ENCODE measurements around the gene TTC22. TPM values are rescaled to one million over a fixed set of nuclear protein-coding genes. Genes with fewer than 3 reads are reported as not detected.

Gene TTC22
- total RNA-seq, 4 donors from 2014 or later = under 0.01 to 0.17 (median 0.09) TPM

DNA sequence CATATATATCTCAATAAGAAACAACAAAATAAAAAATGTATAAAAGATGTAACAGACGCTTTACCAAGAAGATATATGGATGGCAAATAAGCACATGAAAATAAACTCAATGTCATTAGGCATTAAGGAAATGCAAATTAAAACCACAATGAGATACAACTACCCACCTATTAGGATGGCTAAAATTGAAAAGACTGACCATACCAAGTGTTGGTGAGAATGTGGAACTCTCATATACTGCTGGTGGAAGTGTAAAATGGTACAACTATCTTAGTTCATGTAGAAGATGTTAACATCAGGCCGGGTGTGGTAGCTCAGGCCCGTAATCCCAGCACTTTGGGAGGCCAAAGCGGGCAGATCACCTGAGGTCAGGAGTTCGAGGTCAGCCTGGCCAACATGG is 42.3 kb upstream of the TTC22 start:
- Histone ChIP-seq H3K4me1 (no peaks in the 10 kb centered on the region), H3K27ac (replicated peaks in 1 of 4) (no peak overlapping the region), H3K4me3 (no peak overlapping the region), H3K27me3 (no peaks in the 10 kb centered on the region), H3K9me3 (peaks cover 0 to 4% (median 0%) of the 10 kb centered on the region in 4 donors), H3K36me3 (no peaks in the 10 kb centered on the region)
- intact Hi-C loops (cut with DNase I) = no loop called here
- 74% methylated on average over 5 of the region's 5 CpGs for WGBS
- no peak for TF ChIP-seq EP300 (IDR thresholded peaks at IDR 0.05)
- no peak for TF ChIP-seq POLR2AphosphoS5 (IDR thresholded peaks at IDR 0.05)
- TF ChIP-seq, protein P1, sequence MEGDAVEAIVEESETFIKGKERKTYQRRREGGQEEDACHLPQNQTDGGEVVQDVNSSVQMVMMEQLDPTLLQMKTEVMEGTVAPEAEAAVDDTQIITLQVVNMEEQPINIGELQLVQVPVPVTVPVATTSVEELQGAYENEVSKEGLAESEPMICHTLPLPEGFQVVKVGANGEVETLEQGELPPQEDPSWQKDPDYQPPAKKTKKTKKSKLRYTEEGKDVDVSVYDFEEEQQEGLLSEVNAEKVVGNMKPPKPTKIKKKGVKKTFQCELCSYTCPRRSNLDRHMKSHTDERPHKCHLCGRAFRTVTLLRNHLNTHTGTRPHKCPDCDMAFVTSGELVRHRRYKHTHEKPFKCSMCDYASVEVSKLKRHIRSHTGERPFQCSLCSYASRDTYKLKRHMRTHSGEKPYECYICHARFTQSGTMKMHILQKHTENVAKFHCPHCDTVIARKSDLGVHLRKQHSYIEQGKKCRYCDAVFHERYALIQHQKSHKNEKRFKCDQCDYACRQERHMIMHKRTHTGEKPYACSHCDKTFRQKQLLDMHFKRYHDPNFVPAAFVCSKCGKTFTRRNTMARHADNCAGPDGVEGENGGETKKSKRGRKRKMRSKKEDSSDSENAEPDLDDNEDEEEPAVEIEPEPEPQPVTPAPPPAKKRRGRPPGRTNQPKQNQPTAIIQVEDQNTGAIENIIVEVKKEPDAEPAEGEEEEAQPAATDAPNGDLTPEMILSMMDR (IDR thresholded peaks at IDR 0.05) = no peak
- TF ChIP-seq POLR2A (IDR thresholded peaks at IDR 0.05; ENCODE audit: low read depth) = no peak
- DNase-seq (ENCODE audit: extremely low spot score) = no peak

DNA sequence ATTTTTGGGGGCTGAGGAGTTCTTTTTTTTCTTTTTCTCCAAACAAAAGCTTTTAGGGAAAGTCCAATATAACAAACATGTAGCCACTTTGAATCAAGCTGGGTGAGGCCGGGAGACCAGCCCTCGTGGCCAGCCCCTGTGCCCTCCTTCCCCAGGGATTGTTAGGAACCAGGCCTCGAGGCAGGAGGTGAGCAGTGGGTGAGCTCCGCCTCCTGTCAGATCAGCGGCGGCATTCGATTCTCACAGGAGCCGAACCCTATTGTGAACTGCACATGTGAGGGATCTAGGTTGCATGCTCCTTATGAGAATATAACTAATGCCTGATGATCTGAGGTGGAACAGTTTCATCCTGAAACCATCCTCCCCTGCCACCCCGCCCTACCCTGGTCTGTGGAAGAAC is 41.8 kb upstream of the TTC22 start:
- Histone ChIP-seq H3K4me1 (no peaks in the 10 kb centered on the region), H3K27ac (replicated peaks in 1 of 4) (no peak overlapping the region), H3K27me3 (no peaks in the 10 kb centered on the region), H3K9me3 (peaks cover 0 to 4% (median 0%) of the 10 kb centered on the region in 4 donors), H3K4me3 (no peak overlapping the region), H3K36me3 (no peaks in the 10 kb centered on the region)
- intact Hi-C loops (cut with DNase I) = no loop called here
- DNase-seq (ENCODE audit: extremely low spot score) = no peak
- TF ChIP-seq, protein P1 (IDR thresholded peaks at IDR 0.05) = no peak
- TF ChIP-seq POLR2AphosphoS5 (IDR thresholded peaks at IDR 0.05) (no peak), EP300 (IDR thresholded peaks at IDR 0.05) (no peak), POLR2A (IDR thresholded peaks at IDR 0.05; ENCODE audit: low read depth) (no peak)
- 58% methylated on average over 4 of the region's 9 CpGs for WGBS

DNA sequence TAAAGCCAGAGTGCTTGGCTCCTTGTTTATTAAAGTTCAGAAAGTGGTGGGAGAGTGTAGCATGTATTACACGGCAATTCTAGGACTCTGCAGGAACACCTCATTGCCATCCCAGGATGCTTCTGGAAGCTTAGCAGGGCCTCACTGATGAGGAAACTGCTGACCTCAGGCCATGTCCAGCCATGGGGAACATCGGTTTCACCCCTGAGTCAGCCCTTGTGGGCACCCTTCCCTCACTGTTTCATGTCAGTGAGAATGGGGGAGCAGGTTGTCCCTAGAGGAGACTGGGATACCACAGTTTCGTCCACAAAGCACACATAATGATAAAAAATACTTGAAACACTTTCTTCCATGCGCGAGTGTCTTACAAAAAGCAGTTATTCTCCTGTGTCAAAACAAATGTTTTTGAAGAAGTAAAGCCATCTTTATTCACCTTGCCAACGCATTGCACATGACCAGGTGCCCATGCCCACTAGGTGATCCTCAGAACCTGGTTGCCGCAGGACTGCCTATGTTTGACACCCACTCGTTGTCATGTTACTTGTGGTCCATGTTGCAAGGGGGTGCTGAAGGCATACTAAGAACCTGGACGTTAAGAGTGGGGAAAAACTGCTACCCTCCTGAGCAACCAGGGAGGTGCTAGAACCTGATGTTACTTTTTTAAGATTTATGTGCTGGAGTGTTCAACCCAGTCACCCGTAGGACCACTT is 41.2 kb upstream of the TTC22 start:
- WGBS = 86% methylated on average over 10 of the region's 10 CpGs
- peaks cover 0 to 2% (median 0%) of the 10 kb centered on the region in 4 donors for H3K9me3 ChIP-seq
- intact Hi-C loops (cut with DNase I) = no loop called here
- peaks cover 0 to 4% (median 0%) of the 10 kb centered on the region in 4 donors for H3K27me3 ChIP-seq
- no peaks in the 10 kb centered on the region for H3K36me3 ChIP-seq
- H3K4me3 ChIP-seq = no peak overlapping the region
- no peak for DNase-seq (ENCODE audit: extremely low spot score)
- no peaks in the 10 kb centered on the region for H3K4me1 ChIP-seq
- TF ChIP-seq, protein P1 (IDR thresholded peaks at IDR 0.05) = no peak
- TF ChIP-seq POLR2AphosphoS5 (IDR thresholded peaks at IDR 0.05) (no peak), EP300 (IDR thresholded peaks at IDR 0.05) (no peak), POLR2A (IDR thresholded peaks at IDR 0.05; ENCODE audit: low read depth) (no peak)
- H3K27ac ChIP-seq (replicated peaks in 1 of 4) = no peak overlapping the region

DNA sequence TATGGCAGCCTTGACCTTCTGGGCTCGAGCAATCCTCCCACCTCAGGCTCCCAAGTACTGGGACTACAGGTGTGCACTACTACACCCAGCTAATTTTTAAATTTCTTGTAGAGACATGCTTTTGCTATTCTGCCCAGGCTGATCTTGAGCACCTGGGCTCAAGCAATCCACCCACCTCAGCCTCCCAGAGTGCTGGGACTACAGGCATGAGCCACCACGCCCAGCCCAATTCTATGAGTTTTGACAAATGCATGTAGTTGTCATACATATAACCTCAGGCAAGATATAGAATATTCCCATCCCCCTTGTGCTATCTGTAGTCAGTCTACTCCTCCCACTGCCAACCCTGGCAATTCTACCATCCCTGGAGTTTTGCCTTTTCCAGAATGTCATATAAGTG is 38.7 kb upstream of the TTC22 start:
- no peaks in the 10 kb centered on the region for H3K9me3 ChIP-seq
- H3K4me3 ChIP-seq = no peak overlapping the region
- H3K36me3 ChIP-seq = no peaks in the 10 kb centered on the region
- no peak overlapping the region for H3K27ac ChIP-seq (replicated peaks in 1 of 4)
- H3K27me3 ChIP-seq = peaks cover 0 to 6% (median 0%) of the 10 kb centered on the region in 4 donors
- TF ChIP-seq POLR2AphosphoS5 (IDR thresholded peaks at IDR 0.05) = no peak
- no peak for TF ChIP-seq EP300 (IDR thresholded peaks at IDR 0.05)
- no peak for TF ChIP-seq POLR2A (IDR thresholded peaks at IDR 0.05; ENCODE audit: low read depth)
- TF ChIP-seq, protein P1 (IDR thresholded peaks at IDR 0.05) = no peak
- 94% methylated on average over 2 of the region's 2 CpGs for WGBS
- DNase-seq (ENCODE audit: extremely low spot score) = peak; percentile 62
- intact Hi-C loops (cut with DNase I) = no loop called here
- H3K4me1 ChIP-seq = no peaks in the 10 kb centered on the region

All from esophagus muscularis mucosa (tissue), 4 donors.